ENCODE measurements around the gene SPG11. TPM values are rescaled to one million over a fixed set of nuclear protein-coding genes. Genes with fewer than 3 reads are reported as not detected.
A peak's percentile ranks its signal among the peaks of the same experiment; 100 is the strongest.

The SPG11 gene
- total and polyA plus RNA-seq, 9 of the 15 experiments (the other 6 are each of a cell fraction or from before 2014, with no cell fraction given) = 23.3 to 71.2 (median 45.6) TPM

- TF ChIP-seq NFIC (IDR thresholded peaks at IDR 0.05) (peak; percentile 67), ADNP (tag; IDR thresholded peaks at IDR 0.05) (no peak), TBP (optimal IDR thresholded peaks at IDR 0.05; ENCODE audit: low read depth, low read length) (peak; percentile 98), NR2C2 (CRISPR knock-in tag; IDR thresholded peaks at IDR 0.05) (no peak), NR2C2 (tag; IDR thresholded peaks at IDR 0.05) (peak; percentile 70; the same call in 1 of the 2 replicates), THAP12 (CRISPR knock-in tag; IDR thresholded peaks at IDR 0.05) (peak; percentile 85; the same call in 1 of the 2 replicates), NFE2L1 (tag; IDR thresholded peaks at IDR 0.05; ENCODE audit: borderline replicate concordance, low read depth) (no peak), RBM22 (IDR thresholded peaks at IDR 0.05; ENCODE audit: low read depth, low read length, poor library complexity, severe bottlenecking) (no peak), AFF1 (IDR thresholded peaks at IDR 0.05; ENCODE audit: low read depth in 1 of 2, partially characterized antibody in 2 of 2) (peak in 1 of 2 experiments; percentile 77), DDX20 (tag; IDR thresholded peaks at IDR 0.05; ENCODE audit: low read depth) (no peak), CHCHD3 (CRISPR knock-in tag; IDR thresholded peaks at IDR 0.05) (0 out of 2 replicates have a peak, but pooled peaks have one; percentile 76), U2AF2 (optimal IDR thresholded peaks at IDR 0.05; ENCODE audit: low read depth, low read length) (no peak), CREB3 (tag; conservative IDR thresholded peaks at IDR 0.05; ENCODE audit: low read depth) (no peak), AFF4 (CRISPR knock-in tag; IDR thresholded peaks at IDR 0.05) (no peak), ELF2 (CRISPR knock-in tag; IDR thresholded peaks at IDR 0.05) (0 out of 2 replicates have a peak, but pooled peaks have one; percentile 54), ZNF445 (CRISPR knock-in tag; IDR thresholded peaks at IDR 0.05; ENCODE audit: low read depth) (no peak)
Measured at GRCh38 chr15:44711096-44711742, 47.8 kb upstream of the SPG11 start, which contains the start of the genes B2M and PATL2 (continued).

Measured in K562 (cell line).